WTC11 (cell line): ENCODE measurements around the gene GZF1. TPM values are rescaled to one million over a fixed set of nuclear protein-coding genes. Genes with fewer than 3 reads are reported as not detected.

Experiments
- ATAC-seq: fragments of 200-7000 bp; cut with Tn5 transposase; 2 replicates; pipeline ENCODE4 v1.10.0; 2021; ENCODE audit warnings: mild to moderate bottlenecking, moderate library complexity
- CTCF ChIA-PET: fragments of 300-600 bp; sonication (Branson Sonifier 250); formaldehyde crosslinking; loops from one replicate; lab custom pipeline; 2021; ENCODE audit warnings: antibody characterized with exemption; lab: Charles Lee
- POLR2A ChIA-PET: fragments of 350-600 bp; sonication (Branson Sonifier 250); formaldehyde crosslinking; loops from one replicate; lab custom pipeline; 2021; ENCODE audit warnings: antibody characterized with exemption; lab: Charles Lee
- DNase-seq: peaks from one replicate; pipeline ENCODE4 v3.0.0; 2021; ENCODE audit warnings: low spot score
- H3K27ac Mint-ChIP-seq: 2 replicates; pipeline ENCODE4 v1.8.0; 2021; ENCODE audit warnings: mixed read lengths
- H3K27me3 Mint-ChIP-seq: 2 replicates; pipeline ENCODE4 v1.8.0; 2021; ENCODE audit warnings: low read depth, mild to moderate bottlenecking, moderate library complexity, mixed read lengths
- H3K36me3 Mint-ChIP-seq: 2 replicates; pipeline ENCODE4 v1.8.0; 2021; ENCODE audit warnings: mixed read lengths
- H3K4me1 Mint-ChIP-seq: 2 replicates; pipeline ENCODE4 v1.8.0; 2022; ENCODE audit warnings: mixed read lengths
- H3K4me3 Mint-ChIP-seq: 2 replicates; pipeline ENCODE4 v1.8.0; 2021; ENCODE audit warnings: mild to moderate bottlenecking, moderate library complexity, mixed read lengths
- H3K9me3 Mint-ChIP-seq: 2 replicates; pipeline ENCODE4 v1.8.0; 2021; ENCODE audit warnings: mixed read lengths
- AR ChIP-seq: fragments of 250-450 bp; sonication (Bioruptor Pico); IDR thresholded peaks from 2 replicates; pipeline ENCODE4 v1.9.0; 2021; ENCODE audit warnings: mild to moderate bottlenecking
- CREB1 ChIP-seq: sonication (generic); formaldehyde crosslinking; IDR thresholded peaks from 2 replicates; pipeline ENCODE4 v1.8.0; 2023; ENCODE audit warnings: mild to moderate bottlenecking, missing genetic modification reagents
- CTCF ChIP-seq: fragments of 200-600 bp; IDR thresholded peaks from 2 replicates; pipeline ENCODE4 v1.8.0; 2022; ENCODE audit warnings: antibody characterized with exemption
- EMX1 ChIP-seq: fragments of 250-450 bp; sonication (Bioruptor Pico); IDR thresholded peaks from 2 replicates; pipeline ENCODE4 v1.8.0; 2021; ENCODE audit warnings: mild to moderate bottlenecking
- ERG ChIP-seq: fragments of 250-450 bp; sonication (Bioruptor Pico); IDR thresholded peaks from 2 replicates; pipeline ENCODE4 v1.8.0; 2021; ENCODE audit warnings: mild to moderate bottlenecking
- ESRRA ChIP-seq: sonication (generic); formaldehyde crosslinking; IDR thresholded peaks from 2 replicates; pipeline ENCODE4 v1.8.1; 2022; ENCODE audit warnings: mild to moderate bottlenecking, missing genetic modification reagents, borderline replicate concordance
- FOXP1 ChIP-seq: sonication (generic); formaldehyde crosslinking; IDR thresholded peaks from 2 replicates; pipeline ENCODE4 v1.8.0; 2022; ENCODE audit warnings: missing genetic modification reagents, mild to moderate bottlenecking, moderate library complexity, borderline replicate concordance
- GABPB1 ChIP-seq: sonication (generic); formaldehyde crosslinking; IDR thresholded peaks from 2 replicates; pipeline ENCODE4 v1.8.1; 2023; ENCODE audit warnings: mild to moderate bottlenecking, missing genetic modification reagents
- HMGA2 ChIP-seq: fragments of 250-450 bp; sonication (Bioruptor Pico); IDR thresholded peaks from 2 replicates; pipeline ENCODE4 v1.4.0; 2021; ENCODE audit warnings: mild to moderate bottlenecking, moderate library complexity
- JUN ChIP-seq: sonication (generic); formaldehyde crosslinking; IDR thresholded peaks from 2 replicates; pipeline ENCODE4 v1.8.0; 2023; ENCODE audit warnings: mild to moderate bottlenecking, missing genetic modification reagents
- KAT7 ChIP-seq: sonication (generic); formaldehyde crosslinking; IDR thresholded peaks from 2 replicates; pipeline ENCODE4 v1.8.1; 2023; ENCODE audit warnings: missing genetic modification reagents, mild to moderate bottlenecking, borderline replicate concordance
- MAX ChIP-seq: sonication (generic); formaldehyde crosslinking; IDR thresholded peaks from 2 replicates; pipeline ENCODE4 v1.8.0; 2022; ENCODE audit warnings: mild to moderate bottlenecking, missing genetic modification reagents
- NFATC4 ChIP-seq: fragments of 250-450 bp; sonication (Bioruptor Pico); IDR thresholded peaks from 2 replicates; pipeline ENCODE4 v1.9.0; 2021; ENCODE audit warnings: mild to moderate bottlenecking
- NFYB ChIP-seq: sonication (generic); formaldehyde crosslinking; conservative IDR thresholded peaks from 2 replicates; pipeline ENCODE4 v1.8.0; 2022; ENCODE audit warnings: low read depth, missing genetic modification reagents
- RORB ChIP-seq: fragments of 250-450 bp; sonication (Bioruptor Pico); IDR thresholded peaks from 2 replicates; pipeline ENCODE4 v1.9.0; 2021; ENCODE audit warnings: mild to moderate bottlenecking
- SMAD3 ChIP-seq: sonication (generic); formaldehyde crosslinking; IDR thresholded peaks from 2 replicates; pipeline ENCODE4 v1.8.0; 2022; ENCODE audit warnings: missing genetic modification reagents, mild to moderate bottlenecking, borderline replicate concordance
- SOX15 ChIP-seq: fragments of 250-450 bp; sonication (Bioruptor Pico); IDR thresholded peaks from 2 replicates; pipeline ENCODE4 v1.9.0; 2021; ENCODE audit warnings: mild to moderate bottlenecking
- STAT6 ChIP-seq: sonication (generic); formaldehyde crosslinking; conservative IDR thresholded peaks from 2 replicates; pipeline ENCODE4 v1.8.1; 2023; ENCODE audit warnings: mild to moderate bottlenecking, low read depth, missing genetic modification reagents, moderate library complexity
- TCF7 ChIP-seq: sonication (generic); formaldehyde crosslinking; IDR thresholded peaks from 2 replicates; pipeline ENCODE4 v1.8.0; 2022; ENCODE audit warnings: mild to moderate bottlenecking, low read depth, missing genetic modification reagents, moderate library complexity
- TEAD4 ChIP-seq: sonication (generic); formaldehyde crosslinking; IDR thresholded peaks from 2 replicates; pipeline ENCODE4 v1.8.0; 2022; ENCODE audit warnings: mild to moderate bottlenecking, missing genetic modification reagents
- ZMAT4 ChIP-seq: fragments of 250-450 bp; sonication (Bioruptor Pico); IDR thresholded peaks from 2 replicates; pipeline ENCODE4 v1.9.0; 2021; ENCODE audit warnings: mild to moderate bottlenecking
- ZNF138 ChIP-seq: sonication (generic); formaldehyde crosslinking; conservative IDR thresholded peaks from 2 replicates; pipeline ENCODE4 v1.8.1; 2022; ENCODE audit warnings: mild to moderate bottlenecking, moderate library complexity, missing genetic modification reagents
- ZNF281 ChIP-seq: sonication (generic); formaldehyde crosslinking; IDR thresholded peaks from 2 replicates; pipeline ENCODE4 v1.8.0; 2023; ENCODE audit warnings: mild to moderate bottlenecking, missing genetic modification reagents
- ZNF416 ChIP-seq: fragments of 250-450 bp; sonication (Bioruptor Pico); IDR thresholded peaks from 2 replicates; pipeline ENCODE4 v1.9.0; 2021; ENCODE audit warnings: mild to moderate bottlenecking, inconsistent platforms
- total RNA-seq: library from RNA; stranded (reverse); gene quantifications from 3 replicates; pipeline ENCODE4 v1.2.3, GENCODE V29; 2021

GZF1 gene
- total RNA-seq, 1 experiment from 2014 or later: 9.5 TPM

- TF ChIP-seq AR (CRISPR knock-in tag) (no peak), CTCF (no peak), ZNF138 (CRISPR knock-in tag) (0 out of 2 replicates have a peak, but pooled peaks have one; percentile 40), FOXP1 (CRISPR knock-in tag) (peak; percentile 84; the same call in 1 of the 2 replicates), NFYB (CRISPR knock-in tag) (peak; percentile 62; the same call in 1 of the 2 replicates), MAX (CRISPR knock-in tag) (peak; percentile 91), KAT7 (no peak; the same call in 1 of the 2 replicates), JUN (CRISPR knock-in tag) (no peak), HMGA2 (CRISPR knock-in tag) (no peak), ZNF281 (CRISPR knock-in tag) (0 out of 2 replicates have a peak, but pooled peaks have one; percentile 5), GABPB1 (CRISPR knock-in tag) (peak; percentile 100), NFATC4 (CRISPR knock-in tag) (no peak), SMAD3 (no peak), SOX15 (no peak), CREB1 (CRISPR knock-in tag) (peak; percentile 79), RORB (CRISPR knock-in tag) (no peak)
Measured at GRCh38 chr20:23361476-23362391, at the start of gene GZF1 (continued).

GRCh38 chr20:23313271-23313670 lies 48.7 kb upstream of the GZF1 start:
- Mint-ChIP-seq H3K36me3 (no peaks in the 10 kb centered on the region), H3K27ac (no peak overlapping the region), H3K9me3 (peaks cover 11% of the 10 kb centered on the region), H3K27me3 (no peaks in the 10 kb centered on the region; the same call in 1 of the 2 replicates), H3K4me1 (no peaks in the 10 kb centered on the region), H3K4me3 (no peak overlapping the region)
- ATAC-seq (no peak), DNase-seq (no peak)
- ChIA-PET CTCF (no interaction called here), POLR2A (no interaction called here)
- TF ChIP-seq ESRRA (CRISPR knock-in tag): no peak
- TF ChIP-seq TCF7 (CRISPR knock-in tag): no peak
- TF ChIP-seq ERG (CRISPR knock-in tag): no peak
- TF ChIP-seq TEAD4 (CRISPR knock-in tag): no peak
- TF ChIP-seq ZNF416 (CRISPR knock-in tag): no peak
- TF ChIP-seq EMX1 (CRISPR knock-in tag): no peak
- no peak for TF ChIP-seq ZMAT4 (CRISPR knock-in tag)
- TF ChIP-seq STAT6 (CRISPR knock-in tag): no peak
